ENCODE results near the gene ACBD6.

GRCh38 chr1:180290265-180291001 lies 211.9 kb downstream of the ACBD6 start:
- TF ChIP-seq, protein P1, sequence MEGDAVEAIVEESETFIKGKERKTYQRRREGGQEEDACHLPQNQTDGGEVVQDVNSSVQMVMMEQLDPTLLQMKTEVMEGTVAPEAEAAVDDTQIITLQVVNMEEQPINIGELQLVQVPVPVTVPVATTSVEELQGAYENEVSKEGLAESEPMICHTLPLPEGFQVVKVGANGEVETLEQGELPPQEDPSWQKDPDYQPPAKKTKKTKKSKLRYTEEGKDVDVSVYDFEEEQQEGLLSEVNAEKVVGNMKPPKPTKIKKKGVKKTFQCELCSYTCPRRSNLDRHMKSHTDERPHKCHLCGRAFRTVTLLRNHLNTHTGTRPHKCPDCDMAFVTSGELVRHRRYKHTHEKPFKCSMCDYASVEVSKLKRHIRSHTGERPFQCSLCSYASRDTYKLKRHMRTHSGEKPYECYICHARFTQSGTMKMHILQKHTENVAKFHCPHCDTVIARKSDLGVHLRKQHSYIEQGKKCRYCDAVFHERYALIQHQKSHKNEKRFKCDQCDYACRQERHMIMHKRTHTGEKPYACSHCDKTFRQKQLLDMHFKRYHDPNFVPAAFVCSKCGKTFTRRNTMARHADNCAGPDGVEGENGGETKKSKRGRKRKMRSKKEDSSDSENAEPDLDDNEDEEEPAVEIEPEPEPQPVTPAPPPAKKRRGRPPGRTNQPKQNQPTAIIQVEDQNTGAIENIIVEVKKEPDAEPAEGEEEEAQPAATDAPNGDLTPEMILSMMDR (IDR thresholded peaks at IDR 0.05; ENCODE audit: low read depth, low read length, poor library complexity, severe bottlenecking), result no peak
- TF ChIP-seq EZH2phosphoT487 (IDR thresholded peaks at IDR 0.05; ENCODE audit: borderline replicate concordance, low read length), result no peak

Data from DOHH2 (cell line).